RWPE1 (cell line): Measurements from ENCODE around the gene TUBG1.
"Not testable (repeated sequence)": the region's sequence is repeated elsewhere in the genome, so short reads cannot be mapped to it uniquely, and the experiment has no call there.

Experiments
- CTCF ChIA-PET: fragments of 350-600 bp; sonication (Branson Sonifier 250); formaldehyde crosslinking; extraction: SDS; loops from one replicate; lab custom pipeline; 2021; lab: Yijun Ruan, JAX
- POLR2A ChIA-PET: fragments of 400-600 bp; formaldehyde crosslinking; extraction: SDS; loops from one replicate; lab custom pipeline; 2020; ENCODE audit warnings: antibody characterized with exemption; ENCODE audit not compliant: low non-redundant PET; lab: Yijun Ruan, JAX
- DNase-seq: peaks from one replicate; pipeline ENCODE4 v3.0.0; 2012; ENCODE audit warnings: low spot score
- H3K27ac ChIP-seq: fragments of 450-650 bp; 2 replicates; pipeline ENCODE4 v1.5.1; 2017
- CTCF ChIP-seq: fragments of 450-650 bp; conservative IDR thresholded peaks from 2 replicates; pipeline ENCODE4 v1.5.1; 2017; ENCODE audit warnings: low read depth, mild to moderate bottlenecking

TUBG1 gene

DNA sequence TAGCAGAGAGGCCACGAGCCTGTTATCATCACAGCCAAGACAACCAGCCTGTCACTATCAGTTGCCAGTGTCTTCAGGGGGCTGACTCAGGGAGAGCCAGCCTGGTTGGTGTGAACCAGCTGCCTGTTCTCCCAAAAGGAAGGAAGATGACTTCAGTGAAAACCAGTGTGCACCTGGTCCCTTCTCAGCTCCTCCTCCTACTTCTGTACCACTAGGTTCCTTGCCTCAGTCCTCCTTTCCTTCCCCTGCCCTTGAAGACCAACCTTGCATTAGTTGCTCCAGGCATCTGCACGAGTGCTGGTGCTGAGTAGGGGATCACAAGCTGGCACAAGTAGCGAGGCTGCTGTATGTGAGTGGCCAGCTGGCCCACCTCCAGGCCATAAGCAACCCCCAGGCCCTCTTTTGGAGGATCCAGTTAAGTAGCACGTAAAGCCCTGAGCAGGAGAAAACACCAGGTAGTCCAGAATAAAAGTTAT lies 8.5 kb downstream of the TUBG1 start:
- POLR2A ChIA-PET, result interaction anchor here (1.8 kb wide), 1 partner anchor 9 kb away, joined by 9 read pairs; the partner anchor contains the start of genes RETREG3 and TUBG1
- no peak for TF ChIP-seq CTCF
- CTCF ChIA-PET, result interaction anchor here (0.6 to 2.2 kb wide), 11 partner anchors 9 to 855 kb away, joined by 3 to 18 read pairs (median 3); partner anchors contain the start of genes RETREG3, TUBG1 and TUBG2
- peak overlapping the region; percentile 84 for H3K27ac ChIP-seq
- DNase-seq, result no peak

DNA sequence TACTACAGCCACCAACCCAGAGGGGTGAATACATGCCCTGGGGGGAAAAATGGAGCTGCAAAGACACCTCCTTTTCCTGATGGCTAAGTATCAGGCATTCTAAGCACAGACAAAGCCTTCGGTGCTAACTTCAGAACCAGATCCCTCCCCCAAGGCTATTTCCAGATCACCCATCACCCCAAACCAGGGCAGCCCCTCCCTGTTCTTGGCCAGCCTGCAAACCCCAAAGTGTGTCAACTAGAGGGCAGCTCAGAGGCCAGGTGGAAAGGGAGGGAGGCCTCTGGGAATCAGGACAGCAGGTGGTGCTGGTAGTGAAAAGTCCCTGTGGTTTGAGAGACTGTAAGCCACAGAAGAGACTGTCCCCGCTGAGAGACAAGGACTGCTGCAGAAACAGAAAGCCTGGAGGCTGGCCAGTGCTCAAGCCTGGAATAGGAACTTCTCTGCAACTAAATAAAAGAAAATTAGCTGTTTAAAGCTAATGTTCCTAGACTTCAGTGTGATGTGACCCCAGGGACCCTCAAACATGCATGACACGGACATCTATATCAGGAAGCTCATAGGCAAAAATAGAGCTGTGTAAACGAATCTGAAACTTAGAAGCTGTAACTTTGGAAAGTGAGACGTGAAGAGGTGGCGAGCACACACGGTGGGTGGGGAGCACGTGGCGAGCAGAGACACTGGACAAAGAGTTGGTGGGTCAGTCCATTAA lies 9.1 kb downstream of the TUBG1 start:
- CTCF ChIA-PET, result interaction anchor here (0.6 to 2.2 kb wide), 15 partner anchors 10 to 855 kb away, joined by 3 to 18 read pairs (median 3); partner anchors contain the start of genes RETREG3, TUBG1 and TUBG2
- POLR2A ChIA-PET, result interaction anchor here (1.8 kb wide), 1 partner anchor 9 kb away, joined by 9 read pairs; the partner anchor contains the start of genes RETREG3 and TUBG1
- peak overlapping the region; percentile 84 for H3K27ac ChIP-seq
- TF ChIP-seq CTCF, result peak; percentile 58
- peak; percentile 70 for DNase-seq

GRCh38 chr17:42621987-42622386 lies 12.5 kb downstream of the TUBG1 start:
- POLR2A ChIA-PET, DNase-seq, H3K27ac ChIP-seq: not testable (repeated sequence)
- CTCF ChIA-PET, result interaction anchor here (0.6 kb wide), 1 partner anchor 18 kb away, joined by 4 read pairs; no protein-coding TSS in a partner anchor

DNA sequence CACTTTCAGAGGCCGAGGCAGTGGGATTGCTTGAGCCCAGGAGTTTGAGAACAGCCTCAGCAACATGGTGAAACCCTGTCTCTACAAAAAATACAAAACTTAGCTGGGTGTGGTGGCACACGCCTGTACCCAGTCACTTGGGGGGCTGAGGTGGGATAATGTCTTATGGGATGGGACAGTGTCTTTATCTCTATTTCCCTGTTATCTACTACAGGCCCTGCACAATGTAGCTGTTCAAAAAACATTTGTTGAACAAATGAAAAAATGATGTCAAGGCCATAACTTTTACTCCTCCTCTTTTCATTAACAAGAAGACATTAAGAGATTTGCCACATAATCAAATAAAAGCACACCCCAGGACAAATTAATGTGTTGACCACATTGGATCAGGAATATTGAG lies 13.8 kb downstream of the TUBG1 start:
- POLR2A ChIA-PET, result interaction anchor here (0.6 kb wide), 1 partner anchor 44 kb away, joined by 5 read pairs; no protein-coding TSS in a partner anchor
- DNase-seq, result no peak
- CTCF ChIA-PET, result interaction anchor here (0.6 to 0.7 kb wide), 2 partner anchors 13 to 51 kb away, joined by 3 to 8 read pairs; no protein-coding TSS in a partner anchor
- TF ChIP-seq CTCF, result no peak
- peak overlapping the region; percentile 81 for H3K27ac ChIP-seq

DNA sequence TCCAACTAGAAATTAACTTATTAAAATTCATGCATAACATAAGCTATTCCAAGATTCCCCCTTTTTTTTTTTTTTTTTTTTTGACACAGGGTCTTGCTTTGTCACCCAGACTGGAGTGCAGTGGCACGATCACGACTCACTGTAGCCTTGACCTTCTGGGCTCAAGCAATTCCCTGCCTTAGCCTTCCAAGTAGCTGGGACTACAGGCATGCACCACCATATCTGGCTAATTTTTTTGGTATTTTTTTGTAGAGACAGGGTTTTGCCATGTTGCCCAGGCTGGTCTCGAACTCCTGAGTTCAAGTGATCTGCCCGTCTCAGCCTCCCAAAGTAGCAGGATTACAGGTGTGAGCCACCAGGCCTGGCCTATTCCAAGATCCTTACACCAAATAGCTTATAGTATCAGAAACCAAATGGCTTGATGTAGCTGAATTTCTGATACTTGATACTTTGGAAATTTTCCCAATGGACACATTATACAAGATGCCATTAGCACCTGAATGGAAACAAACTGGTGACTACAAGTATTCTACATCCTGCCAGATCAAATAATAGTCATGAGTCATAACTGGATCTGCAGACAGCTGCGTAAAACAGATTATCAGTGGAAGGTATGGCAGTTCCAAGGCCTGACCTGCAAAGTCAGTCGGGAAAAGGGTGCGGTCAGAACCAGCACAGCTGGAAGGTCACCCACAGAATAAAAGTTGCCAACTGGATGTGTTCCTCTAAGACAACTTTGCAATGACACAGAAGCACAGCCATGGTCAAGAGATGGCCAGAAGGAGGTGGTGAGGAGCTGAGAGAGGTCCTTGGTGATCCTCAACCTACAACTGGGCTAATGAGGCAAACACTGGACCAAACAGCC lies 14.5 kb downstream of the TUBG1 start:
- CTCF ChIA-PET, result interaction anchor here (0.5 to 0.8 kb wide), 5 partner anchors 13 to 527 kb away, joined by 3 to 8 read pairs (median 4); partner anchors contain the start of gene PSMC3IP
- peak; percentile 92 for DNase-seq
- POLR2A ChIA-PET, result interaction anchor here (0.6 kb wide), 1 partner anchor 44 kb away, joined by 5 read pairs; no protein-coding TSS in a partner anchor
- peak; percentile 51 for TF ChIP-seq CTCF
- peak overlapping the region; percentile 81 for H3K27ac ChIP-seq

DNA sequence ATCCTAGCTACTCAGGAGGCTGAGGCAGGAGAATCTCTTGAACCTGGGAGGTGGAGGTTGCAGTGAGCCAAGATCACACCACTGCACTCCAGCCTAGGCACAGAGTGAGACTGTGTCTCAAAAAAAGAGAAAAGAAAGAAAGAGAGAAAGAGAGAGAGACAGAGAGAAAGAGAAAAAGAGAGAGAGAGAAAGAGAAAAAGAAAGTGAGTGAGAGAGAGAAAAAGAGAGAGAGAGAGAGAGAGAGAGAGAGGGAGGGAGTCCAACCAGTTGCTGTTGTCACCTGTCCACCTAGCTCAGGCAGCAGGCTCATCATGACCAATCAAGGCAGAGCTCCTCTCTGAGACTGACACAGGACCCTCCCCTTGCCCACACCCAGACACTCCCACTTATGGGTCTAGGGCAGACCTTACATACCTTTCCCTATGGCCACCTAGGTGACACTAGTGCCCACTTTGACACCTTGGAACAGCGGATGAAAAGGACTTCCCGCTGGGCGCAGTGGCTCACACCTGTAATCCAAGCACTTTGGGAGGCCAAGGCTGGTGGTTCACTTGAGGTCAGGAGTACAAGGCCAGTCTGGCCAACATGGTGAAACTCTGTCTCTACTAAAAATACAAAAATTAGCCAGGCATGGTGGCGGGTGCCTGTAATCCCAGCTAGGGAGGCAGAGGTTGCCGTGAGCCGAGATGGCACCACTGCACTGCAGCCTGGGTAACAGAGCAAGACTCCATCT lies 17.7 kb downstream of the TUBG1 start:
- POLR2A ChIA-PET, DNase-seq, H3K27ac ChIP-seq: not testable (repeated sequence)
- CTCF ChIA-PET, result interaction anchor here (0.9 kb wide), 1 partner anchor 52 kb away, joined by 3 read pairs; no protein-coding TSS in a partner anchor
